Prostate gland (tissue), 2 donors: ENCODE results near the gene LRRC41. TPM values are rescaled to one million over a fixed set of nuclear protein-coding genes. Genes with fewer than 3 reads are reported as not detected.

Source experiments
- total RNA-seq, 2 donors: library from RNA; depleted of rRNA; stranded (reverse); fragments of >200 nt; gene quantifications; one replicate each; pipeline ENCODE4 v1.1.0, GENCODE V29; 2016

Gene LRRC41
- total RNA-seq, 2 donors from 2014 or later, result 97.2 to 143 TPM

Other genes starting within 250 kb of the LRRC41 start
- gene PIK3R3, start 171.0 kb downstream of the LRRC41 start, total RNA-seq, result 10 to 100 TPM in 1 of 2 donors, 1 to 10 TPM in 1; 9.1 to 26.5 TPM
- 100 to 1,000 TPM in 1 of 2 donors, 10 to 100 TPM in 1; 77.2 to 322 TPM for gene TSPAN1, start 128.5 kb downstream of the LRRC41 start, total RNA-seq
- not detected for gene P3R3URF, start 127.1 kb downstream of the LRRC41 start, total RNA-seq
- gene POMGNT1, start 105.2 kb downstream of the LRRC41 start, total RNA-seq, result 100 to 1,000 TPM; 106 to 120 TPM
- gene LURAP1, start 100.3 kb downstream of the LRRC41 start, total RNA-seq, result 10 to 100 TPM; 12.7 to 17.5 TPM
- 1 to 10 TPM; 8.2 to 8.4 TPM for gene RAD54L, start 55.9 kb downstream of the LRRC41 start, total RNA-seq
- gene UQCRH, start 82 bp upstream of the LRRC41 start, total RNA-seq, result 100 to 1,000 TPM; 258 to 391 TPM
- 10 to 100 TPM; 21.0 to 29.0 TPM for gene NSUN4, start 37.2 kb upstream of the LRRC41 start, total RNA-seq
- gene FAAH, start 90.7 kb upstream of the LRRC41 start, total RNA-seq, result 100 to 1,000 TPM; 122 to 264 TPM
- gene DMBX1, start 186.2 kb upstream of the LRRC41 start, total RNA-seq, result not detected
- not detected for gene KNCN, start 248.0 kb upstream of the LRRC41 start, total RNA-seq